CD4-positive, alpha-beta T cell treated with Interleukin-15 for 4 hours (primary cell): ENCODE data around the gene ZGPAT.
A peak's percentile ranks its signal among the peaks of the same experiment; 100 is the strongest.
"Not testable (repeated sequence)": the region's sequence is repeated elsewhere in the genome, so short reads cannot be mapped to it uniquely, and the experiment has no call there.

Source experiments
- DNase-seq: peaks from one replicate; pipeline ENCODE4 v3.0.0-alpha.2; 2020; ENCODE audit warnings: low spot score

ZGPAT gene

DNA sequence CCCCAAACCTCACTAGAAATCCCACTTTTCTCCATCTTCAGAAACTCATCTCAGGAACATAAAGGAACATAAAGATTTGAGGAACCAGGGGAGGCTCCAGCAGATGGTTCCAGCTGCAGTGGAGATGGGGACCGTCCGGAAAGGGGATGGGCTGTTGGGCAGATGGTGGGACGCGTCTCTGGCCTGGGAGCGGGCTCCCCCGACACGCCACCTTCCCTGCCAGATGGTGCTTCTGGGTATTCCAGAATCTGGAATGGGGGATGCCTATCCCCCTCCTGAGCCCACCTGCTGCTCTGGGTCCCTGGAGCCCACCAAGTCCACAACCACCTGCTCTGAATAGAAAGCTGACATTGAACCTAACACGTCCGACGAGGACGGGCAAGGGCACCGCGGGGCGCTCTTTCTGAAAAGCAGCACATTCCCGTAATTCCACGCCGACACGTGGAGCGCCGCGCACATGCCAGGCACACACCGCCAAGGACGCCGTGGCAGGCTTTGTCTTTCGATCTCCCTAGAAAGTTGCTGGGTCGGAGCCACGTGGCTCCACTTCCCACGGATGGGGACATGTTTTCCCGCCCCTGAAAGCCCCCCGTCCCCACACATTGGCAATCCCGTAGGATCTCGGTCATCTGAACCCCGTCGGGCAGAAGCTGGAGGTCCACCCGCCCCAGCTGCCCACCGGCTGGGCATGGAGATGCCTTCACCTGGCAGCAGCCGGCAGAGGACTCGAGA, 59.0 kb downstream of the ZGPAT start:
- no peak for DNase-seq

GRCh38 chr20:63767456-63767855, 59.6 kb downstream of the ZGPAT start:
- no peak for DNase-seq

DNA sequence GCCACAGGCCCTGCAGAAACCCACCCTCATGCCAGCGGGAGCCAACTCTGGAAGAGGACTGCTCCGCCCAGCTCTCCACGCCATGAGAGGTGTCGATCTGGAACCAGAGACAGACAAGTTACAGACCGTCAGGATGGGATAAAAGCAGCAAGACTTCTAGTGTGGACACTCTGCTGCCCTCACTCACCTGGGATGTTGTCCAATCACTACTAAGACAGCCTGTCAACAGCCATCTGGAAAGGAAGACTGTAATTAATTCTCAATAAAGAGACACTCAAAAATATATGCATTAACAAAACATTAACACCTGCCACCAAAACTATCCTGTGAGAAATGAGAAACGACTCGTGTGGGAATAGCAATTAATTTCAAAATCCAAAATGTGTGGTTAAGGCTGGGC, 60.0 kb downstream of the ZGPAT start:
- DNase-seq, result no peak

GRCh38 chr20:63768591-63769515, 61.0 kb downstream of the ZGPAT start:
- no peak for DNase-seq

DNA sequence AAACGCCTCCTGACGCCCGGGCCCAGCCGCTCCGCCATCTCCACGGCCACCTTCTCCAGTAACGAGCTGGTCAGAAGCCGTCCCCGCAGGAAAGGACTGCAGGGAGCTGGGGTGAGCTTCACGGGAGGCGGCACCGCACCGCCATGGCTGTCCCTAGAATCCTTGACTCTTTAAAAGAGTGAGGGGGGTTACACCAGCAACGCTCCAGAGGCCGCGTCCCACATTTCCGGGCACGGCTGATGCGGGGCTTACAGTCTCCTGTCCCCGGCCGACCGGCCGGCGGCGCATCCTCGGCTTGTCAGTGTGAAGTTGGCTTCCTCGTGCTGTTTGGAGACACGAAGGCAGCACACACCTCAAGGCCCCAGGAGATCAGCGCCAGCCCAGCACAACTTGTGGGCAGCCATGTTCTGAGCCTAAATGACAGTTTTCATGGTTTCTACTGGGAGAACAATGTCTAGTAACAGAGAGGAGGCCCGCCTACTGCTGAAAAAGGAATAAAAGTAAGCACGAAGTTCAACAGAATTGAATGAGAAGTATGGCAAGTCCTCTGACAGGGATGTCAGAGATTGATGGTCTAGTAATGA, 62.1 kb downstream of the ZGPAT start:
- no peak for DNase-seq

GRCh38 chr20:63771046-63771707, 63.3 kb downstream of the ZGPAT start:
- DNase-seq, result no peak

DNA sequence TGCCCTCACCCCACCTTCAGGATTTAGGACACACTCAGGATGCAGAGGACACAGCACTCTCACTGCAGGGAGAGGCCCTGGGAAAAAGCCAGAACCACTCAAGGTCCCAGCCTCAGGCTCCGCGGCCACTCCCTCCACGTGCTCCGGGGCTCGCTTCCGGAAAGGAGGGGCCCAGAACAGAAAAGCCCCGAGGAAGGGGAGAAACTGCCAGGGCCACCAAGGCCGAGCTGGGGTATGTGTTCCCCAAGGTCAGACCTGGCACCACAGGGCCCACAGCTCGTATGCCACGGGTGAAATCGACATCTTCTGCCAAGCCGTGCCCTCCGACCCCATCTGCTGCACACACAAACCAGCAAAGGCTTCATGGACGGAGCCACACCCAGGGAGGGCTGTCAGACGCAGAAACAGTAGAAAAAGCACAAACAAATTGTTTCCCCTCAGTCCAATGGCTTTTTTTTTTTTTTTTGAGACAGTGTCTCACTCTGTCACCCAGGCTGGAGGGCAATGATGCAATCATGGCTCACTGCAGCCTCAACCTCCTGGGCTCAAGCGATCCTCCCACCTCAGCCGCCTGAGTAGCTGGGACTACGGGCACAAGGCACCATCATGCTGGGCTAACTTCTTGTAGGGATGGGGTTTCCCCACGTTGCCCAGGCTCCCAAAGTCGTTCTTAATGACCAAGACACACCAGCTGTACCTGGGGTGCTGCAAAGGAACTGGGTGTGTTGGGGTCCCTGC, 65.1 kb downstream of the ZGPAT start:
- no peak for DNase-seq

- no peak for DNase-seq
These were observed 65.9 kb downstream of the ZGPAT start for GRCh38 chr20:63773571-63774241.

GRCh38 chr20:63774306-63774705, 66.5 kb downstream of the ZGPAT start:
- DNase-seq, result no peak

DNA sequence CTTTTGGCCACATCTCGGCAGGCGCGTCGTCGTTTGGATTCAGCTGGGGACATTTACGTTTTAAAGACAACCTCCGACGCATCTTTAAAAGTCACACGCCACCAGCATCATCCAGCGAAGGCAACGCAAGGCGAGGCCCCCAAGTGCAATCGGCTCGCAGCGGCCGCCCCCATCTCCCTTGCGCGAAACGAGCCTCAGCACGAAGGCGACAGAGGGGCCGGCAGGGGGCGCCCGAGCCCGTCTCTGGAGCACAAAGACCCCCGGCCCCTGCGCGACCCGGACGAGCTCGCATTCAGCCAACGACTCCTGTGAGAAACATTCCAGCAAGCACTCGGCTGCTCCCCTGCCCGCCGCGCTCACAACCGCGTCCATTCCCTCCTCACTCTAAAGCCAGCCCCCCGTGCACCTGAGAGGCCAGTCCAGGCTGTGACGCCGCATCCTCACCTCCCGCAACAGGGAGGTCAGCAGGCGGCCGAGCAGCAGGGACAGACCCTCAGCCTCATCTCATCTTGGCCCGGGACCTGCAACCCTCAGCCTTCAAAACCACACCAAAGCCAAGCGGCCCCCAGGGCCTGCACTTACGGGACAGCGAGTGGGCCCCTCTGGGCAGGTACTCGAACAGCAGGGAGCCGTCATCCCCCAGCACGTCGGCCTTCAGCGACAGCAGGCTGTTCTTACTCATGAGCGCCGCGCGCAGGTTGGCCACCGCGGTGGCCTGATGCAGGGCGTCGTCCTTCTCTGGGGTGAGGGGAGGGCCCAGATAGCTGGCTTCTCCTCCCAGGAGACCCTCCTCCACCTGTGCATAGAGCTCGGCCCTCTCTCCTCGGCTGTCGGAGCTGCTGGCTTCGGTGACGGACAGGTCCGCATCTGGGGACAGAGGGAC, 67.5 kb downstream of the ZGPAT start:
- DNase-seq, result no peak

DNA sequence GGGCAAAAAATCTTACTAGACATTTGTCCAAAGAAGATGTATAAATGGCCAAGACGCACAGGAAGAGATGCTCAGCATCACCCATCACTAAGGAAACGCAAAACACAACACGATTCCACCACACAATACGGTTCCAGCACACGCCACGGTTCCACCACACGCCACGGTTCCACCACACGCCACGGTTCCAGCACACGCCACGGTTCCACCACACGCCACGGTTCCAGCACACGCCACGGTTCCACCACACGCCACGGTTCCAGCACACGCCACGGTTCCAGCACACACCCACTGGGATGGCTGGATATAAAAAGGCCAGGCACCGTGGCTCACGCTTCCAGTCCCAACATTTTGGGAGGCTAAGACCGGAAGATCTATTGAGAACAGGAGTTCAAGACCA, 69.0 kb downstream of the ZGPAT start:
- not testable (repeated sequence) for DNase-seq

DNA sequence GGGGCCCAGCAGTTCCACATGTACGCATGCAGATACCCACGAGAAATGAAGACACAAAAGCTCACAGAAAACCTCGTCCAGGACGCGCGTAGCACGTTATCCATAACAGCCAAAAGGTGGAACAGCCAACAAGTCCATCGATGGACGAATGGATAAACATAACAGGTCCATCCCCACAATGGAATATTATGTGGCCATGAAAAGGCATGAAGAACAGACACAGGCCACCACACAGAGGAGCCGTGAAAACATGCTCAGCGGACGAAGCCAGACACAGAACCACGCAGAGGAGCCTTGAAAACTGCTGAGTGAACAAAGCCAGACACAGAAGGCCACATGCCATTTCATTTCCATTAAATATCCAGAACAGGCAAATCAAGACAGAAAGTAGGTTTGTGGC, 69.8 kb downstream of the ZGPAT start:
- DNase-seq, result no peak

DNA sequence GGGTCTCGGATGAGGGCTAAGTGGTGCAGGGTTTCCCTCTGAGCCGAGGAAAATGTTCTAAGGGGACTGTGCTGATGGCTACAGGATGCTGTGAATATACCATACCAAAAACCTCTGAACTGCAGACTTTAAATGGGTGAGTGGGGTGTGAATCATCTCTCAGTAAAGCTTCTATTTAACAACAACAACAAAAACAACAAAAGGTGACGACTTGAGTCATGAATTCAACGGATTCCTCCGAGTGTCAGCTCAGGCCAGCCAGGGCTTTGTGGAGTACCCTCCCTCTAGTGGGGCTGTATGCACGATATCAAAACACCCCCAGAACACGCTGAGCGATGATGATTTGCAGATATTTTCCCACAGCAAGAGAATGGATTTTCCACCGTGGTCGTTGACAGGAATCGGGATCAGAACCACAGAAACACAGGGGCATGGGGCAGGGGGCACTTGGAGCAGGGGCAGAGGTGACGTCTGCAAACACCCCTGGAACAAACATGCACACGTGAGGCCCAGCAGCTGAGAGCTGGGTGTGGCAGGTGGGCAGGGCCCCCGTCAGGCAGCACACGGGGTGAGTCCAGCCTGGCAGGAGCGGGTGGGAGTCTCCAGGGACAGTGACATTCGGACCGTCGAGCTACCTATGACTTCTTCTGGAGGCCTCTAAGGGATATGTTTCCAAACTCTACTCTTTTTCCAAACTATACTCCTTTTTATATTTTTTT, 70.4 kb downstream of the ZGPAT start:
- DNase-seq, result no peak

GRCh38 chr20:63778857-63779256, 71.0 kb downstream of the ZGPAT start:
- DNase-seq, result no peak

DNA sequence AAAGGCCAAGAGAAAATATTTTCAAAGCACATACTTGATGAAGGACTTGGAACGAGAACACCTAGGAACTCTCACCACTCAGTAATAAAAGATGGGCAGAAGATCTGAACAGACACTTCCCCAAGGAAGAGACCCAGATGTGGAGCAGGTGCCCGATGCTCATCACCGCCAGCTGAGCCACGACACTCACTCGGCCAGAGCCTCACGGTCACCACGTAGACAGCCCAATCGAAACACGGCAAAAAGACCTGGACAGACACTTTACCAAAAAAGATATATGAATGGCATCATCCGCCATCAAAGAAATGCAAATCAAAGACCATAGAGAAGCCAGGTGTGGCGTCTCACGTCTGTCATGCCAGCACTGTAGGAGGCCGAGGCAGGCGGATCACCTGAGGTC, 73.3 kb downstream of the ZGPAT start:
- DNase-seq, result no peak

- DNase-seq, result peak; percentile 86
These were observed 74.2 kb downstream of the ZGPAT start for GRCh38 chr20:63782051-63782471.

GRCh38 chr20:63782521-63782971, 74.7 kb downstream of the ZGPAT start:
- DNase-seq, result no peak

DNA sequence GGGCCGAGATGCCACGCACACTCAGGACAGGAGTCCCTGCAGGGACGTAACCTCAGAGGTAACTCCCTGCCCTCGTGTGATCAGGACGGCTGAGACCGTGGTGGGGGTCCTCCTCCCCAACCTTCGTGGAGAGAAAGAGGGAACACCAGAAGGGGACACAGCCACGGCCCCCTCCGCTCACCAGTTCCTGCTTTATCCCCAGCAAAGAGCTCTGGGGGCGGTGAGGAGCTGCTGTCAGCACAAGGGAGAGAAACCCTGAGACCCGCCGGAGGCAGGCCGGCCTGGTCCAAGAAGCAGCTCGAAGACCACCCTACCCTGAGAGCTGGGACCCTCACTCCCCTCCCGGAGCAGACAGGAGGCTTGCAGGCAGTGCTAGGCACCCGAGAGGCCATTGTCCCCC, 76.1 kb downstream of the ZGPAT start:
- DNase-seq, result no peak

DNA sequence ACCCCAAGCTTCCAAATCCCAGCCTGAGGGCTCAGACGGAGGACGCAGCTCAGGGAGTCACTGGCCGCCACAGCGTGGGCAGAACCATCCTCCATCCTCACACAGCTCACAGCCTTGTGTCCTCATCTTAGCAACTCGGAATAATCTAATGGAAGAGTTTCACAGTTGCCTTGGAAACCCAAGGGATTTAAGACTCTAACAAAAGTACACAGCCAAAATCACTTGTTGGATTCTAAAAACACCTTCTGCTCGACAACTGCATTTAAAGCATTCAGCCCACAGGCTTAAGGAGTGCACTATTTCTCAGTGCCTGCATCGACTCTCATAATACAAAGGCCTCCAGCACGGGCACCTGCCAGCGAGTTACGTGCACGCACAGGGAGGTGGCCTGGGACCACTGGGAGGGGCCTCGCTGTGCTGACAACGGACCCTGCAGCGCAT, 77.9 kb downstream of the ZGPAT start:
- DNase-seq, result no peak
